Endothelial cell of umbilical vein (primary cell): ENCODE measurements around the gene PUM2. TPM values are rescaled to one million over a fixed set of nuclear protein-coding genes. Genes with fewer than 3 reads are reported as not detected.
A peak's percentile ranks its signal among the peaks of the same experiment; 100 is the strongest.

Experiments
- Bru-seq: library from RNA; stranded (reverse); fragments of 400-500 nt; gene quantifications from one replicate; lab custom pipeline; 2021; lab: Mats Ljungman, UMichigan
- BruChase-seq, 2 experiments: library from RNA; stranded (reverse); fragments of 400-500 nt; gene quantifications; one replicate each; lab custom pipeline; 2021; lab: Mats Ljungman, UMichigan
- BruUV-seq: library from RNA; stranded (reverse); fragments of 400-500 nt; replicated peaks from 2 replicates; lab custom pipeline; 2021; lab: Mats Ljungman, UMichigan
- CTCF ChIA-PET: fragments of 300-600, 350-600 bp; sonication (Branson Sonifier 250); formaldehyde crosslinking; loops from one replicate; lab custom pipeline; 2021; ENCODE audit warnings: antibody characterized with exemption, inconsistent platforms; lab: Charles Lee
- POLR2A ChIA-PET: fragments of 300-600, 350-600 bp; sonication (Branson Sonifier 250); formaldehyde crosslinking; loops from one replicate; lab custom pipeline; 2021; ENCODE audit warnings: antibody characterized with exemption, inconsistent platforms; lab: Charles Lee
- DNase-seq: peaks from one replicate; pipeline ENCODE4 v3.0.0-alpha.2; 2011; ENCODE audit warnings: low read depth, low spot score
- FAIRE-seq: peaks from 2 replicates; lab custom pipeline; 2011; peaks lifted over from hg19 to GRCh38; lab: Jason Lieb, UNC
- H2AFZ ChIP-seq: 2 replicates; pipeline ENCODE4 v1.6.0; 2012; ENCODE audit warnings: low read depth, low read length, control low read depth, inconsistent platforms
- H3K27ac ChIP-seq: 2 replicates; pipeline ENCODE4 v1.5.1; 2011; ENCODE audit warnings: low read depth, mild to moderate bottlenecking, control low read depth, low read length, moderate library complexity; ENCODE audit not compliant: insufficient read depth
- H3K27me3 ChIP-seq, 2 experiments: 2 replicates each; pipeline versions ENCODE4 v1.6.0 to v1.6.1; 2011; ENCODE audit warnings: low read length in 2 of 2, mixed read lengths in 1 of 2; ENCODE audit not compliant: control insufficient read depth in 2 of 2, insufficient read depth in 2 of 2
- H3K36me3 ChIP-seq, 2 experiments: 2 replicates in 1 of 2; 3 replicates in 1 of 2; pipeline ENCODE4 v1.5.1; 2011; ENCODE audit warnings: low read length in 2 of 2, mild to moderate bottlenecking in 1 of 2, moderate library complexity in 1 of 2; ENCODE audit not compliant: control insufficient read depth in 2 of 2, insufficient read depth in 2 of 2; ENCODE audit errors: extremely low read depth in 1 of 2
- H3K4me1 ChIP-seq: 3 replicates; pipeline ENCODE4 v1.5.1; 2011; ENCODE audit warnings: mild to moderate bottlenecking, low read length; ENCODE audit not compliant: control insufficient read depth, insufficient read depth; ENCODE audit errors: extremely low read depth
- H3K4me2 ChIP-seq: 2 replicates; pipeline ENCODE4 v1.6.1; 2011; ENCODE audit warnings: low read length, control low read depth, mixed read lengths; ENCODE audit not compliant: insufficient read depth
- H3K4me3 ChIP-seq, 3 experiments: fragments of 200-600 bp in 1 of 3; sonication (generic), shearing (Covaris generic) in 1 of 3; replicated peaks in 1 of 3; 2 replicates each; pipeline ENCODE4 v1.5.1; 2011 to 2016; ENCODE audit warnings: control low read depth in 3 of 3, low read length in 3 of 3, mild to moderate bottlenecking in 2 of 3, inconsistent platforms in 1 of 3, low read depth in 1 of 3, moderate library complexity in 1 of 3; ENCODE audit not compliant: insufficient read depth in 1 of 3
- H3K79me2 ChIP-seq: 2 replicates; pipeline ENCODE4 v1.6.0; 2012; ENCODE audit warnings: low read length, inconsistent platforms; ENCODE audit not compliant: control insufficient read depth, insufficient read depth
- H3K9ac ChIP-seq: replicated peaks from 2 replicates; pipeline ENCODE3; 2011; ENCODE audit warnings: low read length, control low read depth; ENCODE audit not compliant: insufficient read depth; ENCODE audit errors: extremely low read depth
- H3K9me1 ChIP-seq: replicated peaks from 3 replicates; pipeline ENCODE4 v1.6.0; 2011; ENCODE audit warnings: mild to moderate bottlenecking, low read length; ENCODE audit not compliant: control insufficient read depth, insufficient read depth; ENCODE audit errors: extremely low read depth
- H3K9me3 ChIP-seq: replicated peaks from 2 replicates; pipeline ENCODE4 v1.5.1; 2012; ENCODE audit warnings: low read length, inconsistent platforms; ENCODE audit not compliant: control insufficient read depth, insufficient read depth
- H4K20me1 ChIP-seq: replicated peaks from 2 replicates; pipeline ENCODE3; 2011; ENCODE audit warnings: mild to moderate bottlenecking, low read length; ENCODE audit not compliant: control insufficient read depth, insufficient read depth; ENCODE audit errors: extremely low read depth
- EZH2 ChIP-seq: IDR thresholded peaks from 2 replicates; pipeline ENCODE4 v1.6.1; 2012; ENCODE audit warnings: borderline replicate concordance, low read depth, mild to moderate bottlenecking, moderate library complexity, low read length, inconsistent platforms; ENCODE audit not compliant: severe bottlenecking
- FOS ChIP-seq: IDR thresholded peaks from 2 replicates; pipeline ENCODE4 v1.6.1; 2011; ENCODE audit warnings: mild to moderate bottlenecking, low read length, moderate library complexity, borderline replicate concordance; ENCODE audit not compliant: insufficient read depth
- GATA2 ChIP-seq: IDR thresholded peaks from 2 replicates; pipeline ENCODE4 v1.7.0; 2011; ENCODE audit warnings: low read depth, mild to moderate bottlenecking, moderate library complexity, mixed read lengths, low read length; ENCODE audit not compliant: insufficient read length, insufficient read depth
- JUN ChIP-seq: IDR thresholded peaks from 2 replicates; pipeline ENCODE4 v1.6.1; 2011; ENCODE audit warnings: borderline replicate concordance, low read depth; ENCODE audit not compliant: insufficient read length, insufficient read depth
- MYC ChIP-seq: IDR thresholded peaks from one replicate; pipeline ENCODE4 v1.6.1; 2011; ENCODE audit warnings: mild to moderate bottlenecking, low read depth, low read length
- POLR2A ChIP-seq: IDR thresholded peaks from 2 replicates; pipeline ENCODE4 v1.6.1; 2012; ENCODE audit warnings: low read depth, mild to moderate bottlenecking, control low read depth, low read length
- POLR2AphosphoS5 ChIP-seq: IDR thresholded peaks from 2 replicates; pipeline ENCODE4 v1.6.1; 2012; ENCODE audit warnings: low read depth, mild to moderate bottlenecking, control low read depth, low read length, moderate library complexity; ENCODE audit not compliant: insufficient read depth
- dilution Hi-C: fragments of 300-500 bp; cut with MboI; formaldehyde crosslinking; loops from one replicate; pipeline ENCODE4 v1.15.0; 2019; ENCODE audit warnings: low sequenced_read_pairs; ENCODE audit not compliant: extremely low pct_ligation_motif_present
- intact Hi-C: fragments of 100-400 bp; cut with micrococcal nuclease; formaldehyde crosslinking; loops from one replicate; pipeline ENCODE4 v1.10.0; 2022
- long read RNA-seq: library from polyadenylated mRNA; stranded (forward); transcript quantifications from one replicate; pipeline ENCODE4 v2.0.0, GENCODE V29; 2021
- polyA minus RNA-seq, 3 experiments: library from RNA; depleted of rRNA, polyadenylated mRNA; stranded (reverse); fragments of >200 nt; gene quantifications; 1 replicate in 1 of 3; 2 replicates in 2 of 3; pipeline ENCODE4 v1.2.3, GENCODE V29; 2011
- polyA plus RNA-seq, 4 experiments: library from polyadenylated mRNA; depleted of rRNA in 3 of 4; stranded (reverse) in 3 of 4; unstranded in 1 of 4; fragments of >200 nt; gene quantifications; 2 replicates each; pipeline versions ENCODE4 v1.2.1 to v1.2.3, GENCODE V29; 2011 to 2012; ENCODE audit warnings: missing spikeins in 1 of 4
- total RNA-seq: library from RNA; stranded (reverse); gene quantifications from 2 replicates; pipeline ENCODE4 v1.2.3, GENCODE V29; 2021
- TF ChIP-seq, protein P1 (sequence below), 2 donors: IDR thresholded peaks; 1 replicate in 1 of 2; 2 replicates in 1 of 2; pipeline ENCODE4 v1.5.1; 2011; ENCODE audit warnings: low read length in 2 of 2, mild to moderate bottlenecking in 2 of 2, moderate library complexity in 2 of 2, control low read depth in 1 of 2, inconsistent platforms in 1 of 2, low read depth in 1 of 2; ENCODE audit not compliant: insufficient read depth in 1 of 2; ENCODE audit errors: extremely low read depth in 1 of 2
- TF ChIP-seq, protein P2 (sequence below): IDR thresholded peaks from 2 replicates; pipeline ENCODE4 v1.6.1; 2011; ENCODE audit not compliant: insufficient read depth, insufficient read length

PUM2 gene, protein sequence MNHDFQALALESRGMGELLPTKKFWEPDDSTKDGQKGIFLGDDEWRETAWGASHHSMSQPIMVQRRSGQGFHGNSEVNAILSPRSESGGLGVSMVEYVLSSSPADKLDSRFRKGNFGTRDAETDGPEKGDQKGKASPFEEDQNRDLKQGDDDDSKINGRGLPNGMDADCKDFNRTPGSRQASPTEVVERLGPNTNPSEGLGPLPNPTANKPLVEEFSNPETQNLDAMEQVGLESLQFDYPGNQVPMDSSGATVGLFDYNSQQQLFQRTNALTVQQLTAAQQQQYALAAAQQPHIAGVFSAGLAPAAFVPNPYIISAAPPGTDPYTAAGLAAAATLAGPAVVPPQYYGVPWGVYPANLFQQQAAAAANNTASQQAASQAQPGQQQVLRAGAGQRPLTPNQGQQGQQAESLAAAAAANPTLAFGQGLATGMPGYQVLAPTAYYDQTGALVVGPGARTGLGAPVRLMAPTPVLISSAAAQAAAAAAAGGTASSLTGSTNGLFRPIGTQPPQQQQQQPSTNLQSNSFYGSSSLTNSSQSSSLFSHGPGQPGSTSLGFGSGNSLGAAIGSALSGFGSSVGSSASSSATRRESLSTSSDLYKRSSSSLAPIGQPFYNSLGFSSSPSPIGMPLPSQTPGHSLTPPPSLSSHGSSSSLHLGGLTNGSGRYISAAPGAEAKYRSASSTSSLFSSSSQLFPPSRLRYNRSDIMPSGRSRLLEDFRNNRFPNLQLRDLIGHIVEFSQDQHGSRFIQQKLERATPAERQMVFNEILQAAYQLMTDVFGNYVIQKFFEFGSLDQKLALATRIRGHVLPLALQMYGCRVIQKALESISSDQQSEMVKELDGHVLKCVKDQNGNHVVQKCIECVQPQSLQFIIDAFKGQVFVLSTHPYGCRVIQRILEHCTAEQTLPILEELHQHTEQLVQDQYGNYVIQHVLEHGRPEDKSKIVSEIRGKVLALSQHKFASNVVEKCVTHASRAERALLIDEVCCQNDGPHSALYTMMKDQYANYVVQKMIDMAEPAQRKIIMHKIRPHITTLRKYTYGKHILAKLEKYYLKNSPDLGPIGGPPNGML
- 79.2 and 83.7 TPM in 2 replicates for total RNA-seq
- polyA plus RNA-seq, result 32.9 and 34.6 TPM in 2 replicates
- polyA plus RNA-seq (2011; cell fraction: cytosol; rRNA removed), result 25.7 and 26.5 TPM in 2 replicates
- 47.8 and 58.0 TPM in 2 replicates for polyA plus RNA-seq (2011; cell fraction: nucleus; rRNA removed)
- 39.3 and 44.3 TPM in 2 replicates for polyA plus RNA-seq (2012)
- 172 and 191 TPM in 2 replicates for polyA minus RNA-seq
- polyA minus RNA-seq (2011; cell fraction: cytosol; rRNA and poly(A)+ RNA removed), result 85.0 TPM
- polyA minus RNA-seq (2011; cell fraction: nucleus; rRNA and poly(A)+ RNA removed), result 116 and 160 TPM in 2 replicates
- Bru-seq, nascent RNA, result percentile 98 among the genes with signal in this experiment
- percentile 89 among the genes with signal in this experiment for BruChase-seq, experiment 1, labeled RNA remaining after a 6-hour chase
- percentile 96 among the genes with signal in this experiment for BruChase-seq, experiment 2, labeled RNA remaining after a 2-hour chase
- long read RNA-seq, partial matches to known transcripts, result 6 of 32 reads
- long read RNA-seq, other reads (novel, unspliced or antisense), result 25 of 32 reads

DNA sequence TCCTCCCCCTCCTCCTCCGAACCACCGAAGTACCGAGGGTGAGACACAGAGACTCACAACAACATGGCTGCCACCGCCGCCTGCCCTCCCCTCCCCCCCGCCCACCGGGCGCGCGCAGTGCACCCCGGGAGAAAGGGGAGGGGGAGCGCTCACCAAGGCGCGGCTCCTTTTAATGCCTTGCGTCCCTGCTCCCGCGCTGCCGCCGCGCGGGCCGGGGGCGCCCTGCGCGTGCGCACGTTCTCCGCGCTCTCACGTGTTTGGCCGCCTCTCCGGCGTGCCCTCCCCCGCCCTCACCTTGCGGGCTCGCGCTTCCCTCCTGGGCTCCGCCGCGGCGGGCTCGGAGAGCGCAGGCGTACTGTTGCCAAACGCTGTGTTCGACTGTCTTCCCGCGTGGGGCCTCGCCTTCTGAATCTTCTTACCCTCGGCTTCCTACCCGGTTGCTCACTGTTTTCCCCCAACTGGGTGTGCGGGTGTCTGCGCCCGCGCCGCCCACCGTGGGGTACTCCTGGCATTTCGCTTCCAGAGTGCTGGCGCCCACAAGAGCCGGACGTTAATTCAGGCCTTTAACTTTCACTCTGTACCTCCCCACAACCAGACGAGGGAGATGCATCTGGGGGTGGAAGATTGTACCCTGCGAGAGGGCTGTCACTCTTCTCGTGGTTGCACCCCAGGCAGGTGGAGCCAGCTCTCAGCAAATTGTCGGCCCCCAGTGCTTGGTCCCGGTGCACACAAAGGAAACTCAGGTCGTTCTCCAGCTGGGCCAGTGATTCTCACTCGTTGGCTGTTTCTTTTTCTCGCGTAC, at the start of gene PUM2:
Gene PUM2 (minus strand): TSS at position 92 of the 802 bp plus-strand sequence. CDS start 23,484 bp downstream, outside the sequence.
- Histone ChIP-seq H3K9me3 (no peaks in the 10 kb centered on the region), H3K9me1 (no peaks in the 10 kb centered on the region), H3K79me2 (peaks cover 45% of the 10 kb centered on the region), H3K36me3 (peaks cover 0 to 3% of the 10 kb centered on the region in 2 experiments), H3K4me3 (peak within 1 kb of the TSS; percentile 99 to 100 (median 100)), H3K9ac (peak within 1 kb of the TSS; percentile 95), H3K4me1 (peaks cover 31% of the 10 kb centered on the region), H3K27ac (peak within 1 kb of the TSS; percentile 88), H4K20me1 (peaks cover 14% of the 10 kb centered on the region), H2AFZ (peak within 1 kb of the TSS; percentile 92), H3K4me2 (peak within 1 kb of the TSS; percentile 99), H3K27me3 (no peaks in the 10 kb centered on the region)
- intact Hi-C loops (loop anchor here (1.0 to 5.0 kb wide), 2 partner anchors 25 to 299 kb away; partner anchors contain the start of gene LAPTM4A), dilution Hi-C loops (no loop called here)
- TSS peak; percentile 80 for BruUV-seq
- TF ChIP-seq POLR2A (peak; percentile 92), POLR2AphosphoS5 (peak; percentile 94), EZH2 (no peak), GATA2 (no peak), MYC (peak; percentile 71), FOS (no peak), JUN (no peak)
- TF ChIP-seq, protein P1, sequence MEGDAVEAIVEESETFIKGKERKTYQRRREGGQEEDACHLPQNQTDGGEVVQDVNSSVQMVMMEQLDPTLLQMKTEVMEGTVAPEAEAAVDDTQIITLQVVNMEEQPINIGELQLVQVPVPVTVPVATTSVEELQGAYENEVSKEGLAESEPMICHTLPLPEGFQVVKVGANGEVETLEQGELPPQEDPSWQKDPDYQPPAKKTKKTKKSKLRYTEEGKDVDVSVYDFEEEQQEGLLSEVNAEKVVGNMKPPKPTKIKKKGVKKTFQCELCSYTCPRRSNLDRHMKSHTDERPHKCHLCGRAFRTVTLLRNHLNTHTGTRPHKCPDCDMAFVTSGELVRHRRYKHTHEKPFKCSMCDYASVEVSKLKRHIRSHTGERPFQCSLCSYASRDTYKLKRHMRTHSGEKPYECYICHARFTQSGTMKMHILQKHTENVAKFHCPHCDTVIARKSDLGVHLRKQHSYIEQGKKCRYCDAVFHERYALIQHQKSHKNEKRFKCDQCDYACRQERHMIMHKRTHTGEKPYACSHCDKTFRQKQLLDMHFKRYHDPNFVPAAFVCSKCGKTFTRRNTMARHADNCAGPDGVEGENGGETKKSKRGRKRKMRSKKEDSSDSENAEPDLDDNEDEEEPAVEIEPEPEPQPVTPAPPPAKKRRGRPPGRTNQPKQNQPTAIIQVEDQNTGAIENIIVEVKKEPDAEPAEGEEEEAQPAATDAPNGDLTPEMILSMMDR (IDR thresholded peaks at IDR 0.05; ENCODE audit: extremely low read depth in 1 of 2, insufficient read depth in 1 of 2, low read depth in 1 of 2, low read length in 2 of 2), result no peak
- TF ChIP-seq, protein P2, sequence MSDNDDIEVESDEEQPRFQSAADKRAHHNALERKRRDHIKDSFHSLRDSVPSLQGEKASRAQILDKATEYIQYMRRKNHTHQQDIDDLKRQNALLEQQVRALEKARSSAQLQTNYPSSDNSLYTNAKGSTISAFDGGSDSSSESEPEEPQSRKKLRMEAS, result peak; percentile 79
- DNase-seq, result peak; percentile 98
- CTCF ChIA-PET, result interaction anchor here (0.7 to 1.4 kb wide), 3 partner anchors 24 to 29 kb away, joined by 3 to 6 read pairs (median 5); no protein-coding TSS in a partner anchor
- POLR2A ChIA-PET, result no interaction called here
- peak; percentile 70 for FAIRE-seq
